GM18502 (cell line): Measurements from ENCODE around the gene DDOST.

Source experiments
- ATAC-seq: cut with Tn5 transposase; IDR thresholded peaks from one replicate; pipeline ENCODE4 v1.9.1; 2021; ENCODE audit warnings: mild to moderate bottlenecking; ENCODE audit not compliant: unreplicated experiment, poor library complexity

DDOST gene

DNA sequence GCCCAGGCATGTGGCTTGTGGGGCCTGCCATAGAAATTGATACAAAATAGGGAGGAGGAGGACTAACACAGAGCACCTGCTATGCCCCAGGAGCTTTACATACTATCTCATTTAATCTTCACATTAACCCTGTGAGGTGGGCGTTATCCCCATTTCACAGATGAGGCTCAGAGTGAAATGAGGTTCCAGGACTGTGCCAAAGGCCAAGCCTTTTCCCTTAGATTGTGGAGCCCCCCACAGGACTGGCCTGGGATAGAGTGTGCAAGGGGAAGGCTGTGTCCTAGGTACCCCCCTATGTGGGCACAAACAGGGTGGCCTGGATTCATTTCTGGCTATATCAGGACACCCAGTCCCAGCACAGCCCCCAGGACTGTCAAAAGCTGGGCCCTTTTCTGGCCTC lies 2.2 kb upstream of the DDOST start:
- ATAC-seq: no peak

GRCh38 chr1:20662110-20662475 lies 924 bp upstream of the DDOST start:
- no peak for ATAC-seq

- peak; percentile 1 for ATAC-seq
Observed at GRCh38 chr1:20660847-20661206, 342 bp downstream of the DDOST start.

- ATAC-seq: no peak
Observed at GRCh38 chr1:20660363-20660762, 806 bp downstream of the DDOST start.

DNA sequence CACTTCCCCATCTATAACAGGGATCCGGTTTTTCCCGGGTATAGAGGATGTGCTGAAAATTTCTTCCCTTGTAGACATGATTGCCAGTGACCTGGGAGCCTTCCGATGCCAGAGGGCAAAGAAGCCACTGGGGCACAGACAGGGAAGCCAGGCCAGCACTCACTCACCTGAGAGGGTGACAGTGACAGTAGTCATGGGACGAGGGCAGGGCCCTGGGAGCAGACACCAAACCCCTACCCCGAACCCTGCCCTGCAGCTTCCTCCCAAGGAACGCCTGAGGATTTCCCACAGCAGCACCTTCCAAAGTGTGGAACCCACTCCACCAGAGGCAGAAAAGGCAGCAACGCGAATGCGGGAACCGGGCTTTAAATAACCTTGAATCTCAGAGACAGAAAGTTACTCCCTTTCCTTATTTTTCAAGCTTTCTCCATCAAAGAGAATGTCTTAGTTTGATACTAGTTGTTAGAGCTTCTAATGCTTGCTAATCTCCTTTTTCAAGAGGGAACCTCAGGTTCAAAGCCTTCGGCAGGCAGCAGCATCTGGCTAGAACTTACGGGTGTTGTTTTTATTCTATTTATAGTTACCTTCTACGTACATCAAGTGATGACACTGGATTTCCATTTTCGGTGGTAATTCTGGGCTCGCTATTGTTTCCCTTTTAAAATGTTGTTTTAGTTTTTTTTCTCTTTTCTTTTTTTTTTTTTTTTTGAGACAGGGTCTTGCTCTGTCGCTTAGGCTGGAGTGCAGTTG lies 2.8 kb downstream of the DDOST start:
- no peak for ATAC-seq

- no peak for ATAC-seq
Observed at GRCh38 chr1:20657024-20657423, 4.1 kb downstream of the DDOST start.

DNA sequence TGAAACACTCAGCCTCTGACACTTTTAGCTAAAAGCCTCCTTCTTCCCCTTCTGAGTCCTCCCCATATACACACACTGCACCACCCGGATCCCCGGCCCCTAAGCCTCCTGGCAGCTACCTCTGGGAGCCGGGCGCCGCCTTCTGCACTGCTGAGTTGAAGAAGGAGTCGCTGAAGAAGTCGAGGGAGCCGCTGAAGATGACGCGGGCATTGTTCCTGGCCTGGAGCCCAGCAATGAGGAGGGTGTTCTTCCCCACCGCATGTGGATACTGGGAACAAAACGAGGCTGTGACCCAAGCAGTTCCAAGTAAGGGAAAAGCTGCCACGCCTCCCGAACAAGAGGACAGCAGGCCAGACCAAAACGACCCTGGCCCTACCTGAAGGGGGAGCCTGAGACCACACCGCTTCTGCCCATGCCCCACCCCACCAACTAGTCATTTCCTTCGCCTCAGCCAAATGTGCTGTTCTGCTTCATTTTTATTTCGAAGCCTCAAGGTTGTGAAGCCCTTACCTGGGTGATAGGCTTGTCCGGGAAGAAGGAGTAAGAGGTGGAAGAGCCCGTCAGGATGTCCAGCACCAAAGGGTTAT lies 7.0 kb downstream of the DDOST start:
- ATAC-seq: no peak

GRCh38 chr1:20652300-20652699 lies 8.9 kb downstream of the DDOST start:
- ATAC-seq: no peak

GRCh38 chr1:20648946-20649345 lies 12.2 kb downstream of the DDOST start:
- no peak for ATAC-seq

- no peak for ATAC-seq
Observed at GRCh38 chr1:20648438-20648837, 12.7 kb downstream of the DDOST start.

- no peak for ATAC-seq
Observed at GRCh38 chr1:20645414-20645813, 15.8 kb downstream of the DDOST start.

DNA sequence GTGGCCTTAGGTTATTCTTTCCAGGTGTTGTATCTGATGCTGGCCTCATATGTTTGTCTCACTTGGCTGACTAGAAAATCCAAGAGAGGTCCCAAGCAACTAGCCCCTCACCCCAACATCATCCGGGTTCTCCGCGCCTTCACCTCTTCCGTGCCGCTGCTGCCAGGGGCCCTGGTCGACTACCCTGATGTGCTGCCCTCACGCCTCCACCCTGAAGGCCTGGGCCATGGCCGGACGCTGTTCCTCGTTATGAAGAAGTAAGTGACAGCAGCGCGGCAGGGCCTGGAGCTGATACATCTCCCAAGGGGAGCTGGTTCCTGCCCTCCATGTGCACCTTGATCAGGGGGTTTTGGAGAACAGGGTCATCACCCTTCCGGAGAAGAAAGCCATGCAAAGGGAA lies 16.8 kb downstream of the DDOST start:
- ATAC-seq: no peak

DNA sequence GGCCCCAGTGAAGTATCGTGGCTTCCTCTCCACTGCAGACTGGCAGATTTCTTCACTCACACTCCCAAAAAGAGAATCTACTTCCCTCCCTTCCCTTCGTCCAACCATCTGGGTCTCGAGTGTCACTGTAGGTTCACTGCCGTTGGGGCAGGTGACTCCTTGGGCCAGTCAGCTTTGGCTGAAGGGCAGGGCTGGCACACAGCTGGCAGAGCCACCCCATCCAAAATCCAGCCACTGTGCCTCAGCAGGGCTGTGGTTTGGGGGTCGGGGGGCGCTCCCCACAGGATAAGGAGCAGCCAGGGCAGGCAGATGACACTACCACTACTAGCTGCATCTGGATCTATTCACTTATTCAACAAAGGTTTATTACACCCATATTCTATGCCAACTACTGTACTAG lies 18.1 kb downstream of the DDOST start:
- ATAC-seq: no peak

DNA sequence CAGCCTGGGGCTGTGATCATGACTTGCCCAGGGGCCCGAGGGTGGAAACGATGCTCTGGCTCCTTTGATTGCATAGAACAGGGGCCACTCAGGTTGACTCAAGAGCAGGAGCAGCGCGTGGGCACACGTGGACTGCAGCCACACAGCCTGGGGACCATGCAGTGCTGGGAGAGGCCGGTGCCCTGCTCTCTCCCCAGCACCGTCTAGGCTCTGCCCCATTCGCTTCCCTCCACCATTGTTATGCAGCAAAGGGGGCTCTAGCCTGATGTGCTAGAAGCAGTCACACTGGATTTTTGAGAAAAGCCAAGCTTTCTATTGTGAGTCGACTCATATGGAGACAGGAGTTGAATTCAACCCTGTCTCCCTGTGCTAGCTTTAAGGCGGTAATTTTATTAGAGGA lies 19.2 kb downstream of the DDOST start:
- no peak for ATAC-seq

DNA sequence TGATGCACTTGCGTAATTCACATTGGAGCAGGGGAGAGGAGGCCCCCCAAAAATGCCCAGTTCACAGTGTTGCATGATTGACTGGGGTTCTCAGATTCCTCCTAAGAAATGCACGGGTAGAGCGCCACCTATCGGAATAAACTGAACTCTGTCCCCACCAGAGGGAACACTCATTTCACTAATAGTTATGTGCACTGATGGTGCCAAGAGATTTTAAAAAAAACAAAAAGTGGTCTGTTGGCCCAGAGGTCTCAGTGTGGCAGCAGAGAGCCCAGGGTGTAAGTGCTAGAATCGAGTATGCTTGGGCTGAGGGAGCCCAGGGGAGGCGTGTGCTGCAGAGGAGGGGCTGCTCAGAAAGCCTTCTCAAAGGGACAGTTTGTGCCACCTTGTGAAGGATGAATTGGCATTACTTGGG lies 21.0 kb downstream of the DDOST start:
- ATAC-seq: no peak

GRCh38 chr1:20636785-20637347 lies 24.3 kb downstream of the DDOST start:
- ATAC-seq: no peak

DNA sequence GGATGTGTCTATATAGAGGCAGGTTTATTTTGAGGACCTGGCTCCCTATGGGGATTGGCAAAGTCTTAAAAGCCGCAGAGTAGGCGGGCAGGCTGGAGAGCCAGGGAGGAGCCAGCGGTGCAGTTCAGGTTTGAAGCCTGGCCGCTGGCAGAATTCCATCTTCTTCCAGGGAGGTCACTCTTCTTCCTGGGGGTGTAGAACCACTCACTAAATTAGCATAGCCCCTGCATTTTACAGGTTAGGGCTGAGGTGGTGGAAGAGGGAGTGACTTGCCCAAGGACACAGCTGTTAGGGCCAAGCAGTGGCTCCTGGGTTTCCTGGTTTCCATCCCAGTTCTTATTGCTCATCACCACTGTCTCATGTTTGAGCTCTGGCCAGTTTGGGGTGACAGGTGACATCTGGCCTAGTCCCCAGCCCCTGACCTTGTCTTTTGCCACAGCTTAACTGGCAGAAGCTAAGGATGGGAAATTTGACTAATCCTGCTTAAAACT lies 26.5 kb downstream of the DDOST start:
- ATAC-seq: no peak

- no peak for ATAC-seq
Observed at GRCh38 chr1:20634065-20634593, 27.0 kb downstream of the DDOST start.

DNA sequence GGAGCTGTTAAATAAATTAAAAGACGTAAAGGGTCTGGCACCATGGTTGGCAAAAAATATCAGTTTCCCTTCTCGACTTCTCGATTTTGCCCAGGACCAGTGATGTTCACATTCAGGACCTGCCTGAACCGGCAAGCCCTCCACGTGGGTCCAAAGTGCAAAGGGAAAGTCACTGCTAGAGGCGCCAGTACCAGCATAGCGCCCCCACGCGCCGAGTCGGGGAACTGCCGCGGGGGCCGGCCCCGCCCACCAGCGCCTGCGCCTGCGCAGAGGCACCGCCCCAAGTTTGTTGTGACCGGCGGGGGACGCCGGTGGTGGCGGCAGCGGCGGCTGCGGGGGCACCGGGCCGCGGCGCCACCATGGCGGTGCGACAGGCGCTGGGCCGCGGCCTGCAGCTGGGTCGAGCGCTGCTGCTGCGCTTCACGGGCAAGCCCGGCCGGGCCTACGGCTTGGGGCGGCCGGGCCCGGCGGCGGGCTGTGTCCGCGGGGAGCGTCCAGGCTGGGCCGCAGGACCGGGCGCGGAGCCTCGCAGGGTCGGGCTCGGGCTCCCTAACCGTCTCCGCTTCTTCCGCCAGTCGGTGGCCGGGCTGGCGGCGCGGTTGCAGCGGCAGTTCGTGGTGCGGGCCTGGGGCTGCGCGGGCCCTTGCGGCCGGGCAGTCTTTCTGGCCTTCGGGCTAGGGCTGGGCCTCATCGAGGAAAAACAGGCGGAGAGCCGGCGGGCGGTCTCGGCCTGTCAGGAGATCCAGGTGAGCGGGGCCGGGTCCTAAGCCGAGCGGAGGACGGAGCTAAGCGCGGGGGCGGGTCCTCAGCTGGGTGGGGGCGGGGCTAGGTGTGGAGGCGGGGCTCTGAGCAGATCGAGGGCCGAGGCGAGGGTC lies 27.7 kb downstream of the DDOST start, which contains the start of gene PINK1:
Gene PINK1 (plus strand): TSS at position 269 of the 875 bp plus-strand sequence. CDS start 91 bp downstream, at position 360.
- ATAC-seq: peak; percentile 70

DNA sequence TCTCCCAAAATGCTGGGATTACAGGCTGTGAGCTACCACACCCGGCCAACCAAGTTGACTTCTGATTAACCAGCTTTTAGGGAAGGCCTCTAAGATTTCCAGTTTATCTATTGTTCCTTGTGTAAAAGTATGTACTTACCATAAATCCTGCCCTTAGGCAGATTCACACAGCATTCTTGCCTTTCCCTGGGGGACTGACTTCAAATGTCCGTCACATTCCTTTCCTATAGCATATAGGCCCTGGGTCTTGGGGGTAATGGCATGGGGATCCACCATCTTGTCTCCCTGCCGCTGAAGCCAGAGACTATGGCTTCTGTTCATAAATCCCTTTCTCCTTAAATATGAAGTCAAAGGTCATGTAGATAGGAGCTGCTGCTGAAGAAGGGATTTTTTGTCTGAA lies 28.8 kb downstream of the DDOST start:
- ATAC-seq: no peak

DNA sequence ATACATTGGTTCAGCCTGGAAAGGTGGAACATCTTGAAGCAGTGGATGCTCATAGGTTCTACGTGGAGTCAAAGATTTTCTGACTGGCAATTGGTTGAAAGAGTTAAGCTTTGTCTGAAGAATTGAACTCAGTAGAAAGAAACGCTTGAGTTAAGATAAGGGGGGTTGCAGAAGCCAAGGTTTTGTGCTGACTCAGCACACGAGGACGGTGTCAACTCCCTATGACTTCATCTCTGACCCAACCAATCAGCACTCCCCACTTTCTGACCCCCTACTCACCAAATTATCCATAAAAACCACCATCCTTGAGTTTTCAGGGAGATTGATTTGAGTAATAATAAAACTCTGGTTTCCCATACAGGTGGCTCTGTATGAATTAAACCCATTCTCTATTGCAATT lies 30.4 kb downstream of the DDOST start:
- ATAC-seq: no peak
